GM18951 (cell line): ENCODE results near the gene PNMA8B.
"Not testable (repeated sequence)": the region's sequence is repeated elsewhere in the genome, so short reads cannot be mapped to it uniquely, and the experiment has no call there.

ENCODE experiments used
- POLR2A ChIP-seq: IDR thresholded peaks from 4 replicates; pipeline ENCODE4 v1.6.1; 2011; ENCODE audit warnings: mild to moderate bottlenecking; ENCODE audit not compliant: insufficient read length, insufficient read depth; ENCODE audit errors: extremely low read depth
- in situ Hi-C: fragments of 300-500 bp; cut with MboI; formaldehyde crosslinking; loops from one replicate; pipeline ENCODE4 v1.12.0; 2022; ENCODE audit warnings: low sequenced_read_pairs, mixed read lengths, inconsistent platforms; ENCODE audit not compliant: unreplicated experiment

PNMA8B gene

GRCh38 chr19:46499692-46500091, 4.0 kb upstream of the PNMA8B start:
- in situ Hi-C loops: no loop called here

DNA sequence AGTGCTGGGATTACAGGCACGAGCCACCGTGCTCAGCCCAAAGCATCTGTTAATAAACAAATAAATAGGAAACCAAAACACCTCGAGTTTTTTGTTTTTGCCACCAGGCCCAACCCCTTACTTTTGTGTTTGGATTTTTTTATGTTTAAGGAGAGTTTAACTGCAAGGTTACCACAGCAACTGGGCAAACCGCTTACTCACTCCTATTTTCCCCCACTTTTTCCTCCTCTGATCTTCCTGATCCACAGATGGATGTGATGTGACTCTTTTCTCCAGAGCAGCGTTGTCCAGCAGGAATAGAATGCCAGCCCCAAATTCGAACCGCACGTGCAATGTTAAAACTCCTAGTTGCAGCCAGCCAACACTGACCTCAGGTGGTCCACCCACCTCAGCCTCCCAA, 2.1 kb upstream of the PNMA8B start:
- TF ChIP-seq POLR2A: no peak
- in situ Hi-C loops: no loop called here

More at GRCh38 chr19:46499692-46500091, 4.0 kb upstream of the PNMA8B start:
- TF ChIP-seq POLR2A: no peak

DNA sequence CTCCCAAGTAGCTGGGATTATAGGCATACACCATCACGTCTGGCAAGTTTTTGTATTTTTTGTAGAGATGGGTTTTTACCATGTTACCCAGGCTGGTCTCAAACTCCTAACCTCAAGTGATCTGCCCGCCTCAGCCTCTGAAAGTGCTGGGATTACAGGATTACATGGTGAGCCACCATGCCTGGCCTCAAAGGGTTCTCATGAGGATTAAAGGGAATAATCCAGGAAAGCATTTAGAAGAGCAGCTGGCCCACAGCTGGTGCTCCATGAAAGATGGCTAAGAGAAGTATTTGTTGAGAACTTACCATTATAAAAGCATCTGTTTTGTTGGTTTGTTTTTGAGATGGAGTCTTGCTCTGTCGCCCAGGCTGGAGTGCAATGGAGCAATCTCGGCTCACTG, 1.2 kb upstream of the PNMA8B start:
- in situ Hi-C loops: not testable (repeated sequence)

DNA sequence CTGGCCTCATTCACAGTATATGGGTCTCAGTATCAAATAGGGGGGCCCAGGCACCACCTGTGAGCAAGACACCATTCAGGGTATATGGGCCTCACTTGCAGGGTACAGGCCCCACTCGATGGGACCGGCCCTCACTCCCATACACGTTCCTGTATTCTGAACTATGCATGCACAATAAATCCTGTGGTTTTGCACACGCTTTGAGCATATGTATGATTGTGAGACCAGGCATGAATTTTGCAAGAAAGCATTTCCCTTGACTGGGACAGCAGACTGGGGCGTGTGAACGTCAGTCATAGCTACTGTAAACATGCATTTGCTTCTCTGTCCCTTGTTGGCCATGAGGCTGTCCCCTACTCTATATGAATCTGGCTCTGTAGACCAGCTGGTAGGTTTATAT, 637 bp upstream of the PNMA8B start:
- TF ChIP-seq POLR2A: no peak
- in situ Hi-C loops: no loop called here

- TF ChIP-seq POLR2A: no peak
- in situ Hi-C loops: no loop called here
Measured at GRCh38 chr19:46494941-46495785, 504 bp downstream of the PNMA8B start.

DNA sequence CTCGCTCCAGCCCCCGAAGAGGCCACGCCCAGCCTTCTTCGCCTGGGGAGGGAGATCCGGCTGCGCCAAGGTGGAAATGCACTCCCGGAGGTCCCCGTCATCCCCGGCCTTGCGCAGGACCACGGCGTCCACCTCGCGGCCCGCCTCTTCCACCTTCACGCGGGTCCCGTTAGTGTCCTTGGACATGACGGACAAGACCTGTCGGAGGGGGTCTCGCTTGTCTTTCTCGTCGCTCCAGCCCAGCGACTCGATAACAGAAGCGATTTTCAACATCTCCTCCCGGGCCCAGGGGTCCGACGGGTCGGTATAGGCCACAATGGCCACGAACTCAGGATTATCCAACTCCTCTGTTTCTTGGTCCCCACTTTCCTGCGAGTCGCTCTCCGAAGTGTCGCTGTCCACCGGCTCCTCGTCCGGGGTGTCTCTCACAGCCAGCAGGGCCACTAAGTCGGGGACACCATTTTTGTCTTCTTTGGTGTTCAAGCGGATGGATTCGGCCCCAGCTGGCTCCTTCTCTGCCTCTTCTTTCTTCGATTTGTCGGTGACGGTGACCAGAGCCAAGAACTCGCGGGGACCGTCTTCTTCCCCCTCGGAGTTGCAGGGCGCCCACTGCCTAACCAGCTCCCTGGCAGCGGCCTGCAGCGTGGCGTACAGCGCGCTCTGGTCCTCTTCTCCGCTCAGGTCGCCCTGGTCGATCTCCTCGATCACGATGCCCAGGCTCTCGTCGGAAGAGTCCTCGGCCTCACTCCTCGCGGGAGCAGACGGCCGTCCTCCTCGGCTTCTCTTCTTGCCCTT, 1.3 kb downstream of the PNMA8B start:
- in situ Hi-C loops: no loop called here
- no peak for TF ChIP-seq POLR2A

DNA sequence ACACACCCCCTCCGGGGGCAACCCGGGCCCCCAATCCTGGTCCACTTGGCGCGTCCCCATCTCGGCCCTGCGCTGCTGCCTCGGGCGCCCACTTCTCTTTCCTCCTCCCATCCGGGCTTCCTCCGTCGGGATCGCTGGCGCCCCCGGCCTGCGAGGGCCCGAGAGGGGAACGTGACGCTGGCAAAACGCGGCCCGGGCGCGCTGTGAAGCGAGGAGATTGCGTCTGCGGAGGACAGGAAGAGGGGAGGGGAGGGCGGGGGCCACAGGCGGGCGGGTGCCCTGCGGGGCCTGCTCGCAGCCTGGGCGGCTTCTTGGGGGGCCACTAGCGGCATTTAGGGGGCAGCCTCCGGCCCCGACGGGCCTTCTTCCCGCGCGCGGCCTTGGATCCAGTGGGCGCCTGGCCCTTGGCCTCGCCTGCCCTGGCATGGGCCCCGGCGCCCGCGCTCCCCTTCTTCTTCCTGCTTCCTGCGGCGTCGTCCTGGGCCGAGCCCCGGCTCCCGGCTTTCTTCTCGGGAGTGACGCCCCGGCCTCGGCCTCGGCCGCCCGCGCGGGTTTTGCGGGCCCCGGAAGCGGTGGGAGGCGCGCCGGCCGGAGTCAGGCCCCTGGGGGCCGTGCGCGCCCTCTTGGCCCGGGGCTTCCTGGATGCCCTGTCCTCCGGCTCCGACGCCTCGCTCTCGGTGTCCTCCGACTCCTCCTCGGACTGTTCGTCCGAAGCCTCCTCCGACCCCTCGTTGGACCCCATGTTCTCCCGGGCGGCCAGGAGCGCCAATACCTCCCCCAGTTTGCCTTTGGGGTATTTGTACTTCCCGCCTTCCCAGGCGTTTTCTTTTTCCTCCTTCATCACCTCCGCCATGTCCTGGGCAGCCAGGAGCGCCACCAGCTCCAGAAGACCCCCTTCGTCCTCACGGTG, 2.2 kb downstream of the PNMA8B start:
- TF ChIP-seq POLR2A: no peak
- in situ Hi-C loops: no loop called here

DNA sequence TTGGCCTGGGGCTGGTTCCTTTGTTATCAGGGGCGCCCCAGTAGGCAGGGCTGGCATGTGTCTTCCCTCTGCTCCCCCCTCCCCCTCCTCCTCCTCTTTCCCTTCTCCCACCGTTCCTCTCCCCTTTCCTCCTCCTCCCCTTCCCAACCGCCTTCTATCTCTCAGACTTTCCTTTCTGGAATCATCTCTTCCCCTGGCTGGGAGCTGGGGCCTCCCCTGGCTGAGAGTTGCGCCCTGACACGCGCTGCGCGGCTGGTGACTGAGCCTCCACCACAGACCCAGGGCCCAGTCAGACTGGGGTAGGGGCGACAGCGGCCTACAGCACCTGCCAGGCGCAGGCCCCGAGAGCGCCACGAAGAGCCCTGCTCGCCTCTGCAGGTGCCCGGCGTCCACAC, 2.8 kb downstream of the PNMA8B start:
- no peak for TF ChIP-seq POLR2A
- in situ Hi-C loops: no loop called here

GRCh38 chr19:46491975-46492682, 3.5 kb downstream of the PNMA8B start:
- in situ Hi-C loops: no loop called here
- no peak for TF ChIP-seq POLR2A

GRCh38 chr19:46490774-46491173, 4.9 kb downstream of the PNMA8B start:
- TF ChIP-seq POLR2A: no peak
- in situ Hi-C loops: no loop called here

- in situ Hi-C loops: loop anchor here (5.0 kb wide), 2 partner anchors 82 to 207 kb away; no protein-coding TSS in a partner anchor
- no peak for TF ChIP-seq POLR2A
Measured at GRCh38 chr19:46489445-46490272, 6.0 kb downstream of the PNMA8B start.

DNA sequence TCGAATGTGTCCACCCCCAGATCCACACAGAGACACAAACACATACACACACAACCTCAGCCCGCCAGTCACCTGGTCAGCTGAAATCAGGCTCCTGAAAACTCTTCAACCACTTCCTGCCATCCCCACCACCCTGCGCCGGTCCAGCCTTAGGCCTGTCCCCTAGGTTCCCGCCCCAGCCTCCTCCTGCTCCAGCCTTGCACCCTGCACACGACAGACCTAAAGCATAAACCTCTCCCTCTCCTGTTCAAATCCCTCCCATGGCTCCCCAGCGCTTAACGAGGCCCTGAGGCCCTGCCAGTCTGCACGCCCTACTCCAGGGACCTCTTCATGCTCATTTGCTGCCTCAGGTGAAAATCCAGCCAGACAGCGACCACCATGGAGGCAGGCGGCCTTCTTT, 7.1 kb downstream of the PNMA8B start:
- TF ChIP-seq POLR2A: no peak
- in situ Hi-C loops: loop anchor here (5.0 kb wide), 2 partner anchors 81 to 206 kb away; no protein-coding TSS in a partner anchor
